Ovary (tissue), 3 donors: ENCODE results near the gene EBF3.

ENCODE experiments used
- EP300 ChIP-seq: sonication (generic); formaldehyde crosslinking; IDR thresholded peaks from one replicate; pipeline ENCODE4 v1.6.1; 2017; ENCODE audit warnings: antibody characterized with exemption
- TF ChIP-seq, protein P1 (sequence below), 3 donors: fragments of 450-650 bp in 2 of 3; fragments of 200-600 bp in 1 of 3; IDR thresholded peaks; one replicate each; pipeline versions ENCODE4 v1.5.1 to v1.8.0; 2016 to 2022; ENCODE audit warnings: antibody characterized with exemption in 3 of 3, mild to moderate bottlenecking in 1 of 3
- donor health status: DM: no; HTN: no; CAD: no.

DNA sequence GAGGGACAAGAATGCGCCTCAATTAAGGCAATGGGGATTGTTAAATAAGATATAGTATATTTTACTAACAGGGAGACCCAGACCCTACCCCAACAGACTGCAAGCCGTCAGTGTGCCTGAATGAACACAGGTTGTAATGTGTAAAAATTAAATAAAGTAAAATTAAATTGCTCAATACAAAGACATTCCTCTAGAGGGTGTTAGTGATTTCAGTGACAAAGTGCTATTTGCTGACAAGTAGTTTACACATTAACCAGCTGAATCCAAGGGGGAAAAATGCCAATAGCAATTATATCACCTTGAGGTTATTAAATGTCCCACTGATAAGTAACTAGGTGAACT lies 110.5 kb downstream of the EBF3 start:
- no peak for TF ChIP-seq EP300
- TF ChIP-seq, protein P1, sequence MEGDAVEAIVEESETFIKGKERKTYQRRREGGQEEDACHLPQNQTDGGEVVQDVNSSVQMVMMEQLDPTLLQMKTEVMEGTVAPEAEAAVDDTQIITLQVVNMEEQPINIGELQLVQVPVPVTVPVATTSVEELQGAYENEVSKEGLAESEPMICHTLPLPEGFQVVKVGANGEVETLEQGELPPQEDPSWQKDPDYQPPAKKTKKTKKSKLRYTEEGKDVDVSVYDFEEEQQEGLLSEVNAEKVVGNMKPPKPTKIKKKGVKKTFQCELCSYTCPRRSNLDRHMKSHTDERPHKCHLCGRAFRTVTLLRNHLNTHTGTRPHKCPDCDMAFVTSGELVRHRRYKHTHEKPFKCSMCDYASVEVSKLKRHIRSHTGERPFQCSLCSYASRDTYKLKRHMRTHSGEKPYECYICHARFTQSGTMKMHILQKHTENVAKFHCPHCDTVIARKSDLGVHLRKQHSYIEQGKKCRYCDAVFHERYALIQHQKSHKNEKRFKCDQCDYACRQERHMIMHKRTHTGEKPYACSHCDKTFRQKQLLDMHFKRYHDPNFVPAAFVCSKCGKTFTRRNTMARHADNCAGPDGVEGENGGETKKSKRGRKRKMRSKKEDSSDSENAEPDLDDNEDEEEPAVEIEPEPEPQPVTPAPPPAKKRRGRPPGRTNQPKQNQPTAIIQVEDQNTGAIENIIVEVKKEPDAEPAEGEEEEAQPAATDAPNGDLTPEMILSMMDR (IDR thresholded peaks at IDR 0.05) = no peak
